ENCODE data around the gene ABHD12.

The ABHD12 gene

GRCh38 chr20:25275813-25276532 lies 114.7 kb downstream of the ABHD12 start:
- no peak for TF ChIP-seq CTCF (IDR thresholded peaks at IDR 0.05; ENCODE audit: low read depth, low read length)
- DNase-seq (ENCODE audit: extremely low read depth, low read depth) = no peak

DNA sequence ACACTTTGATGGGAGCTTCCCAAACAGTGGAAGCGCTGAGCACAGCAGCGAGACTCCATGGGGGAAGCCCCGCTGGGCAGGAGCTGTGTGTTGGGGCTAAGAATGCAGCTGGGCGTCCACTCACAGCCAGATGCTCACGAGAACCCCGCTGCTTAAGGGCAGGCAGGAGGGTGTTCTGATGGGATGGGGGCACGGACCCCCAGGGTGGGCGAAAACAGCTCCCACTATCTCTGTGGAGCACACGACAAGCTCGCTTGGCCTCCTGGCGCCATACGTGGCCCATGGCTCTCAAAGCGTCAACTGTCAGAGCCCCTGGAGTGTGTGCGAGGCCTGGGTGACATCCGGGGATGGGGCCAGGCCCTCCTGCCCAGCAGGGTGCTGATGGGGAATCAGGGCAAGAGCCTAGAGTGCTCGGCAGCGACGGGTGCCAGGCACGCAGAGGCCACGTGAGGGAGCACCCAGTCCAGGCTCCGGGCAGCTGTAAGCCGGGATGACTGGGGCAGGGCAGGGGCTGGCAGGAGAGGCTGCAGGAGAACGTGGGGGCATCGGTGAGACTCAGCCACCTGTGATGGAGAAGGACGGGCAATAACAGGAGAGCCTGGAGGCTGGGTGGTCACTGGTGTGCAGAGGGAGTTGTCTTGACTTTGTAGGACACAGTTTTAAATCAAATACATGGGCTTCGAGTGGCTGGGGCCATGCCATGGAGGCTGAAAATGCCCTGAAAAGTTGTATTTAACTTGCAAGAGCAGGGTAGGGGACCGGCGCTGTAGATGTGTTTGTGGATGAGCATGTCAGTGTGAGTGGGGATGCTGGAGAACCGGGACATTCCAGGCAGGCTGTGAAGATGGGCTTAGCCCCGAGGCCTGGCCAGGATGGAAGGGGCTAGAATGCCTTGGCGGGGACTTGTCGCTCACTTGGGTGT lies 115.5 kb downstream of the ABHD12 start:
- no peak for DNase-seq (ENCODE audit: extremely low read depth, low read depth)
- no peak for TF ChIP-seq CTCF (IDR thresholded peaks at IDR 0.05; ENCODE audit: low read depth, low read length)

- DNase-seq (ENCODE audit: extremely low read depth, low read depth) = no peak
These were observed 116.2 kb downstream of the ABHD12 start for GRCh38 chr20:25274481-25274880.

DNA sequence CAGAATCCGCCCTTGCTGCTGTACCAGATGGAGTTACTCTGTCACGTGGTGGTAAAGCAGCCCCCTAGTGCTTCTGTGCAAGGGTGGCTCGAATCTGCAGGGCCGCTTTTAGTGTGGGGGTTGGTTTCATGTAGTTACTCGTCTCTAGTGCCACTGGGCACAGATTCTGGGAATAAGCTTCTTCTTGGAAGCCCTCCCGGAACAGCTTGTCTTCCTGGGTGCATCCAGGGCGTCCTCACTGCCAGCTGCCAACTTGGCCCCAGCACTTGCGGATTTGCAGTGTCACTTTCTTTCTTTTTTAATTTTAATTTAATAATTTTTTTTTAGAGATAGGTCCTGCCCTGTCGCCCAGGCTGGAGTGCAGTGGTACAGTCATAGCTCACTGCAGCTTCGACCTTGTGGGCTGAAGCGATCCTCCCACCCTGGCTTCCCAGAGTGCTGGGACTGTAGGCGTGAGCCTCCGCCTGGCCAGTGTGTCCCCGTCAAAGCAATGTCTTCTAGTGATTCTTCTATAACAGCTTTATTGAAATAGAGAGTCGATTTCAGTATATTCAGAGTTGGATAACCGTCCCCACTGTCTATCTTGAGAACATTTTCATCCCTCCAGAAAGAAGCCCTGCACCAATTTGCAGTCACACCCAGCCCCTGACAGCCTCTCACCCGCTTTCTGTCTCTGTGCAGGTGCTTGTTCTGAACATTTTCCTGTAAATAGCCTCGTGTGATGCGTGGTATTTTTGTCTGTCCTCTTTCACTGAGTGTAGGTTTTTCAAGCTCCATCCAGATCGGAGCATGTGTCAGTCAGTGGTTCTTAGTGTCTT lies 116.9 kb downstream of the ABHD12 start:
- no peak for DNase-seq (ENCODE audit: extremely low read depth, low read depth)
- no peak for TF ChIP-seq CTCF (IDR thresholded peaks at IDR 0.05; ENCODE audit: low read depth, low read length)

More at GRCh38 chr20:25274481-25274880, 116.2 kb downstream of the ABHD12 start:
- no peak for TF ChIP-seq CTCF (IDR thresholded peaks at IDR 0.05; ENCODE audit: low read depth, low read length)

GRCh38 chr20:25273046-25273445 lies 117.6 kb downstream of the ABHD12 start:
- no peak for TF ChIP-seq CTCF (IDR thresholded peaks at IDR 0.05; ENCODE audit: low read depth, low read length)

GRCh38 chr20:25272223-25273000 lies 118.2 kb downstream of the ABHD12 start:
- DNase-seq (ENCODE audit: extremely low read depth, low read depth) = no peak
- no peak for TF ChIP-seq CTCF (IDR thresholded peaks at IDR 0.05; ENCODE audit: low read depth, low read length)

More at GRCh38 chr20:25273046-25273445, 117.6 kb downstream of the ABHD12 start:
- DNase-seq (ENCODE audit: extremely low read depth, low read depth) = no peak
